ENCODE results near the gene GNG8. TPM values are rescaled to one million over a fixed set of nuclear protein-coding genes. Genes with fewer than 3 reads are reported as not detected.

GNG8 gene
- total and polyA plus RNA-seq, 9 of the 15 experiments (the other 6 are each of a cell fraction or from before 2014, with no cell fraction given) = 1.3 TPM; not detected in 8

- TF ChIP-seq PBX2 (CRISPR knock-in tag; IDR thresholded peaks at IDR 0.05; ENCODE audit: low read depth) (no peak), PBX2 (tag; conservative IDR thresholded peaks at IDR 0.05; ENCODE audit: low read depth) (no peak), EZH2 (IDR thresholded peaks at IDR 0.05; ENCODE audit: borderline replicate concordance, low read depth, low read length) (no peak), PRDM10 (IDR thresholded peaks at IDR 0.05; ENCODE audit: partially characterized antibody) (peak; percentile 86)
Measured at GRCh38 chr19:46634656-46635218, 1.3 kb downstream of the GNG8 start (continued).

All from K562 (cell line).